HG02870 (cell line): ENCODE data around the gene TXNDC8.
"Not testable (repeated sequence)": the region's sequence is repeated elsewhere in the genome, so short reads cannot be mapped to it uniquely, and the experiment has no call there.

Experiments
- ATAC-seq: cut with Tn5 transposase; IDR thresholded peaks from one replicate; pipeline ENCODE4 v1.9.1; 2021; ENCODE audit warnings: mild to moderate bottlenecking, moderate library complexity; ENCODE audit not compliant: unreplicated experiment

Gene TXNDC8

GRCh38 chr9:110328763-110329162 is 8.9 kb downstream of the TXNDC8 start:
- no peak for ATAC-seq

GRCh38 chr9:110327716-110328115 is 9.9 kb downstream of the TXNDC8 start:
- no peak for ATAC-seq

- ATAC-seq, result no peak
Observed at GRCh38 chr9:110323818-110324217, 13.8 kb downstream of the TXNDC8 start.

GRCh38 chr9:110320651-110321445 is 16.8 kb downstream of the TXNDC8 start:
- no peak for ATAC-seq

GRCh38 chr9:110319781-110320492 is 17.7 kb downstream of the TXNDC8 start:
- no peak for ATAC-seq

- no peak for ATAC-seq
Observed at GRCh38 chr9:110317911-110318310, 19.8 kb downstream of the TXNDC8 start.

GRCh38 chr9:110316261-110317075 is 21.2 kb downstream of the TXNDC8 start:
- peak; percentile 95 for ATAC-seq

- ATAC-seq, result not testable (repeated sequence)
Observed at GRCh38 chr9:110311978-110312377, 25.7 kb downstream of the TXNDC8 start.

GRCh38 chr9:110309681-110310080 is 28.0 kb downstream of the TXNDC8 start:
- no peak for ATAC-seq

GRCh38 chr9:110308633-110309038 is 29.0 kb downstream of the TXNDC8 start:
- no peak for ATAC-seq

GRCh38 chr9:110307191-110307590 is 30.5 kb downstream of the TXNDC8 start:
- ATAC-seq, result no peak

GRCh38 chr9:110303133-110303532 is 34.5 kb downstream of the TXNDC8 start:
- ATAC-seq, result no peak

GRCh38 chr9:110298043-110298605 is 39.5 kb downstream of the TXNDC8 start:
- ATAC-seq, result no peak

- no peak for ATAC-seq
Observed at GRCh38 chr9:110293248-110293647, 44.4 kb downstream of the TXNDC8 start.

GRCh38 chr9:110291921-110292557 is 45.6 kb downstream of the TXNDC8 start:
- ATAC-seq, result no peak

- ATAC-seq, result no peak
Observed at GRCh38 chr9:110290001-110290400, 47.7 kb downstream of the TXNDC8 start.

- no peak for ATAC-seq
Observed at GRCh38 chr9:110288503-110288902, 49.2 kb downstream of the TXNDC8 start.

GRCh38 chr9:110287289-110287680 is 50.4 kb downstream of the TXNDC8 start:
- ATAC-seq, result no peak

- no peak for ATAC-seq
Observed at GRCh38 chr9:110284211-110284844, 53.3 kb downstream of the TXNDC8 start.

GRCh38 chr9:110283751-110284150 is 53.9 kb downstream of the TXNDC8 start:
- ATAC-seq, result no peak
